HEK293 (cell line): ENCODE results near the gene DISC1.

Source experiments
- CTCF ChIA-PET: fragments of 350-600 bp; formaldehyde crosslinking; extraction: SDS; loops from one replicate; lab custom pipeline; 2021; ENCODE audit warnings: antibody characterized with exemption; lab: Yijun Ruan, JAX
- POLR2A ChIA-PET: fragments of 300-600 bp; formaldehyde crosslinking; extraction: SDS; loops from one replicate; lab custom pipeline; 2020; ENCODE audit warnings: antibody characterized with exemption, inconsistent platforms; lab: Yijun Ruan, JAX
- H3K27ac ChIP-seq: fragments of 200-500 bp; sonication (Bioruptor generic); 2 replicates; pipeline ENCODE4 v1.5.1; 2014; ENCODE audit warnings: low read depth, low read length, control low read depth, inconsistent platforms; ENCODE audit errors: extremely low read depth
- H3K36me3 ChIP-seq, 2 experiments: fragments of 200-500 bp in 1 of 2; sonication (Bioruptor generic) in 1 of 2; 1 replicate in 1 of 2; 2 replicates in 1 of 2; pipeline ENCODE4 v1.5.1; 2014 to 2017; ENCODE audit warnings: inconsistent platforms in 2 of 2, low read length in 2 of 2; ENCODE audit not compliant: control insufficient read depth in 2 of 2, insufficient read depth in 1 of 2
- H3K4me1 ChIP-seq: fragments of 200-500 bp; sonication (Bioruptor generic); 2 replicates; pipeline ENCODE4 v1.5.1; 2014; ENCODE audit warnings: mild to moderate bottlenecking, low read length, inconsistent platforms; ENCODE audit not compliant: control insufficient read depth, insufficient read depth
- H3K4me3 ChIP-seq: 2 replicates; pipeline ENCODE4 v1.5.1; 2011; ENCODE audit warnings: low read depth, mild to moderate bottlenecking, control low read depth, low read length, moderate library complexity
- H3K9me3 ChIP-seq: fragments of 200-500 bp; sonication (Bioruptor generic); 2 replicates; pipeline ENCODE4 v1.5.1; 2014; ENCODE audit warnings: low read depth, low read length, inconsistent platforms; ENCODE audit not compliant: control insufficient read depth, insufficient read depth
- GLI2 ChIP-seq: fragments of 450-650 bp; formaldehyde crosslinking; IDR thresholded peaks from 2 replicates; pipeline ENCODE4; 2017; ENCODE audit warnings: missing biosample characterization, missing genetic modification characterization, low read depth, borderline replicate concordance
- HOXA7 ChIP-seq: sonication (generic); formaldehyde crosslinking; IDR thresholded peaks from 2 replicates; pipeline ENCODE4 v1.8.1; 2022; ENCODE audit warnings: missing genetic modification reagents, borderline replicate concordance
- KLF1 ChIP-seq: fragments of 450-650 bp; formaldehyde crosslinking; IDR thresholded peaks from 2 replicates; pipeline ENCODE4 v1.5.1; 2016; ENCODE audit warnings: missing biosample characterization, missing genetic modification characterization
- KLF9 ChIP-seq: fragments of 450-650 bp; formaldehyde crosslinking; IDR thresholded peaks from 2 replicates; pipeline ENCODE4 v1.5.1; 2016; ENCODE audit warnings: missing biosample characterization, missing genetic modification characterization, low read depth
- PRDM6 ChIP-seq: fragments of 450-650 bp; formaldehyde crosslinking; IDR thresholded peaks from 2 replicates; pipeline ENCODE4 v1.5.1; 2017; ENCODE audit warnings: missing biosample characterization, missing genetic modification characterization
- RBAK ChIP-seq: fragments of 450-650 bp; formaldehyde crosslinking; IDR thresholded peaks from 2 replicates; pipeline ENCODE4 v1.5.1; 2016; ENCODE audit warnings: missing biosample characterization, missing genetic modification characterization
- SP3 ChIP-seq: fragments of 450-650 bp; formaldehyde crosslinking; IDR thresholded peaks from 2 replicates; pipeline ENCODE4 v1.5.1; 2016; ENCODE audit warnings: missing biosample characterization, missing genetic modification characterization
- WT1 ChIP-seq: fragments of 450-650 bp; formaldehyde crosslinking; IDR thresholded peaks from 2 replicates; pipeline ENCODE4 v1.5.1; 2016; ENCODE audit warnings: missing biosample characterization, missing genetic modification characterization
- ZBTB10 ChIP-seq: fragments of 450-650 bp; formaldehyde crosslinking; IDR thresholded peaks from 2 replicates; pipeline ENCODE4 v1.5.1; 2016; ENCODE audit warnings: missing biosample characterization, missing genetic modification characterization
- ZBTB21 ChIP-seq: fragments of 450-650 bp; formaldehyde crosslinking; IDR thresholded peaks from 2 replicates; pipeline ENCODE4 v1.5.1; 2017; ENCODE audit warnings: missing biosample characterization, missing genetic modification characterization
- ZBTB48 ChIP-seq: fragments of 450-650 bp; formaldehyde crosslinking; IDR thresholded peaks from 2 replicates; pipeline ENCODE4 v1.5.1; 2016; ENCODE audit warnings: missing biosample characterization, missing genetic modification characterization
- ZFP69B ChIP-seq: fragments of 450-650 bp; formaldehyde crosslinking; IDR thresholded peaks from 2 replicates; pipeline ENCODE4 v1.5.1; 2016; ENCODE audit warnings: missing biosample characterization, missing genetic modification characterization
- ZNF148 ChIP-seq: fragments of 450-650 bp; formaldehyde crosslinking; IDR thresholded peaks from 2 replicates; pipeline ENCODE4 v1.5.0; 2017; ENCODE audit warnings: missing biosample characterization, missing genetic modification characterization, borderline replicate concordance
- ZNF174 ChIP-seq: fragments of 450-650 bp; formaldehyde crosslinking; IDR thresholded peaks from 2 replicates; pipeline ENCODE4 v1.5.0; 2017; ENCODE audit warnings: missing biosample characterization, mild to moderate bottlenecking, missing genetic modification characterization
- ZNF175 ChIP-seq: fragments of 450-650 bp; formaldehyde crosslinking; IDR thresholded peaks from 2 replicates; pipeline ENCODE4 v1.5.1; 2016; ENCODE audit warnings: missing biosample characterization, missing genetic modification characterization
- ZNF214 ChIP-seq: fragments of 450-650 bp; formaldehyde crosslinking; IDR thresholded peaks from 2 replicates; pipeline ENCODE4 v1.5.1; 2017; ENCODE audit warnings: missing biosample characterization, mild to moderate bottlenecking, missing genetic modification characterization, borderline replicate concordance
- ZNF23 ChIP-seq: fragments of 450-650 bp; formaldehyde crosslinking; IDR thresholded peaks from 2 replicates; pipeline ENCODE4 v1.5.1; 2016; ENCODE audit warnings: missing biosample characterization, missing genetic modification characterization, borderline replicate concordance
- ZNF239 ChIP-seq: fragments of 450-650 bp; formaldehyde crosslinking; IDR thresholded peaks from 2 replicates; pipeline ENCODE4 v1.5.1; 2016; ENCODE audit warnings: missing biosample characterization, missing genetic modification characterization
- ZNF514 ChIP-seq: fragments of 450-650 bp; formaldehyde crosslinking; IDR thresholded peaks from 2 replicates; pipeline ENCODE4 v1.5.1; 2016; ENCODE audit warnings: missing biosample characterization, missing genetic modification characterization
- ZNF518A ChIP-seq: fragments of 450-650 bp; formaldehyde crosslinking; conservative IDR thresholded peaks from 2 replicates; pipeline ENCODE4 v1.5.1; 2016; ENCODE audit warnings: low read depth, missing biosample characterization, missing genetic modification characterization
- ZNF555 ChIP-seq: fragments of 450-650 bp; formaldehyde crosslinking; conservative IDR thresholded peaks from 2 replicates; pipeline ENCODE4 v1.5.1; 2017; ENCODE audit warnings: missing biosample characterization, mild to moderate bottlenecking, missing genetic modification characterization, inconsistent platforms
- ZNF658 ChIP-seq: fragments of 450-650 bp; formaldehyde crosslinking; IDR thresholded peaks from 2 replicates; pipeline ENCODE4; 2016; ENCODE audit warnings: missing biosample characterization, missing genetic modification characterization
- ZNF76 ChIP-seq: fragments of 450-650 bp; formaldehyde crosslinking; IDR thresholded peaks from 2 replicates; pipeline ENCODE4; 2016; ENCODE audit warnings: low read depth, missing biosample characterization, missing genetic modification characterization, borderline replicate concordance
- ZSCAN16 ChIP-seq: fragments of 450-650 bp; formaldehyde crosslinking; IDR thresholded peaks from 2 replicates; pipeline ENCODE4 v1.5.1; 2016; ENCODE audit warnings: missing biosample characterization, missing genetic modification characterization
- ZSCAN30 ChIP-seq: fragments of 450-650 bp; IDR thresholded peaks from 2 replicates; pipeline ENCODE4 v1.5.1; 2018; ENCODE audit warnings: missing biosample characterization, mild to moderate bottlenecking, missing genetic modification characterization, moderate library complexity

The DISC1 gene

GRCh38 chr1:231976231-231976630 is 349.6 kb downstream of the DISC1 start:
- peaks cover 8% of the 10 kb centered on the region; the same call in 1 of the 2 replicates for H3K4me1 ChIP-seq
- ChIA-PET POLR2A (no interaction called here), CTCF (interaction anchor here (0.5 kb wide), 1 partner anchor 102 kb away, joined by 4 read pairs; no protein-coding TSS in a partner anchor)
- no peaks in the 10 kb centered on the region for H3K9me3 ChIP-seq
- TF ChIP-seq ZNF514 (tag by site-specific recombination) (no peak), ZNF23 (tag by site-specific recombination) (no peak), ZNF76 (tag by site-specific recombination) (no peak), WT1 (no peak), RBAK (tag by site-specific recombination) (no peak), ZNF239 (tag by site-specific recombination) (no peak), ZBTB48 (no peak), ZNF518A (tag by site-specific recombination) (no peak), GLI2 (no peak), ZNF174 (tag by site-specific recombination) (no peak), ZNF175 (no peak), PRDM6 (tag by site-specific recombination) (no peak)
- no peaks in the 10 kb centered on the region for H3K36me3 ChIP-seq
- H3K27ac ChIP-seq = no peak overlapping the region
- H3K4me3 ChIP-seq = no peak overlapping the region

GRCh38 chr1:231981675-231982074 is 355.1 kb downstream of the DISC1 start:
- H3K27ac ChIP-seq = no peak overlapping the region
- POLR2A ChIA-PET = no interaction called here
- no peaks in the 10 kb centered on the region for H3K36me3 ChIP-seq
- CTCF ChIA-PET = interaction anchor here (0.5 to 2.2 kb wide), 4 partner anchors 8 to 144 kb away, joined by 3 to 8 read pairs (median 4); no protein-coding TSS in a partner anchor
- H3K4me3 ChIP-seq = no peak overlapping the region
- peaks cover 18% of the 10 kb centered on the region for H3K4me1 ChIP-seq
- H3K9me3 ChIP-seq = no peaks in the 10 kb centered on the region
- TF ChIP-seq ZNF148 (tag by site-specific recombination) (no peak), KLF9 (tag by site-specific recombination) (no peak), ZSCAN16 (tag by site-specific recombination) (no peak), SP3 (tag by site-specific recombination) (no peak), ZBTB10 (tag by site-specific recombination) (no peak), KLF1 (no peak), ZNF658 (tag by site-specific recombination) (no peak), ZBTB21 (no peak), ZSCAN30 (tag by site-specific recombination) (no peak), ZNF214 (tag by site-specific recombination) (no peak), ZNF555 (tag by site-specific recombination) (no peak), ZFP69B (tag by site-specific recombination) (no peak), HOXA7 (CRISPR knock-in tag) (no peak)
